ENCODE data around the gene PTPRB.

PTPRB gene

GRCh38 chr12:70577283-70577634, 60.0 kb downstream of the PTPRB start:
- Histone ChIP-seq H3K4me1 (ENCODE audit: control insufficient read depth, low read length) (peaks cover 33% of the 10 kb centered on the region), H3K9me3 (ENCODE audit: control insufficient read depth, insufficient read depth, low read length) (no peaks in the 10 kb centered on the region), H3K36me3 (ENCODE audit: control insufficient read depth, low read length) (no peaks in the 10 kb centered on the region), H3K79me2 (ENCODE audit: control insufficient read depth, low read length) (no peaks in the 10 kb centered on the region), H3K27ac (ENCODE audit: low read depth, low read length) (no peak overlapping the region), H3K4me3 (ENCODE audit: low read length) (no peak overlapping the region), H3K9me2 (replicated peaks; ENCODE audit: control insufficient read depth, low read length) (no peaks in the 10 kb centered on the region), H3K4me2 (ENCODE audit: low read length) (no peak overlapping the region), H3F3A (ENCODE audit: control insufficient read depth, insufficient read depth) (no peaks in the 10 kb centered on the region), H3K27me3 (ENCODE audit: control insufficient read depth, low read length) (no peaks in the 10 kb centered on the region), H4K20me1 (ENCODE audit: control insufficient read depth, insufficient read depth, low read depth, low read length) (no peaks in the 10 kb centered on the region)
- no peak for TF ChIP-seq CTCF (IDR thresholded peaks at IDR 0.05; ENCODE audit: low read depth, low read length, poor library complexity, severe bottlenecking)
- TF ChIP-seq EZH2phosphoT487 (IDR thresholded peaks at IDR 0.05; ENCODE audit: borderline replicate concordance, low read length): no peak

GRCh38 chr12:70576341-70577282, 60.6 kb downstream of the PTPRB start:
- no peak overlapping the region for H3K27ac ChIP-seq (ENCODE audit: low read depth, low read length)
- H4K20me1 ChIP-seq (ENCODE audit: control insufficient read depth, insufficient read depth, low read depth, low read length): no peaks in the 10 kb centered on the region
- H3F3A ChIP-seq (ENCODE audit: control insufficient read depth, insufficient read depth): no peaks in the 10 kb centered on the region
- no peaks in the 10 kb centered on the region for H3K27me3 ChIP-seq (ENCODE audit: control insufficient read depth, low read length)
- H3K4me1 ChIP-seq (ENCODE audit: control insufficient read depth, low read length): peaks cover 33% of the 10 kb centered on the region
- H3K9me2 ChIP-seq (replicated peaks; ENCODE audit: control insufficient read depth, low read length): no peaks in the 10 kb centered on the region
- no peak overlapping the region for H3K4me3 ChIP-seq (ENCODE audit: low read length)
- H3K9me3 ChIP-seq (ENCODE audit: control insufficient read depth, insufficient read depth, low read length): no peaks in the 10 kb centered on the region
- TF ChIP-seq EZH2phosphoT487 (IDR thresholded peaks at IDR 0.05; ENCODE audit: borderline replicate concordance, low read length): no peak
- TF ChIP-seq CTCF (IDR thresholded peaks at IDR 0.05; ENCODE audit: low read depth, low read length, poor library complexity, severe bottlenecking): peak; percentile 79
- H3K36me3 ChIP-seq (ENCODE audit: control insufficient read depth, low read length): no peaks in the 10 kb centered on the region
- peak overlapping the region; percentile 28 for H3K4me2 ChIP-seq (ENCODE audit: low read length)
- no peaks in the 10 kb centered on the region for H3K79me2 ChIP-seq (ENCODE audit: control insufficient read depth, low read length)

- Histone ChIP-seq H4K20me1 (ENCODE audit: control insufficient read depth, insufficient read depth, low read depth, low read length) (no peaks in the 10 kb centered on the region), H3K4me3 (ENCODE audit: low read length) (no peak overlapping the region), H3K27me3 (ENCODE audit: control insufficient read depth, low read length) (no peaks in the 10 kb centered on the region), H3K9me3 (ENCODE audit: control insufficient read depth, insufficient read depth, low read length) (no peaks in the 10 kb centered on the region), H3K9me2 (replicated peaks; ENCODE audit: control insufficient read depth, low read length) (no peaks in the 10 kb centered on the region), H3K27ac (ENCODE audit: low read depth, low read length) (no peak overlapping the region), H3K79me2 (ENCODE audit: control insufficient read depth, low read length) (no peaks in the 10 kb centered on the region), H3K36me3 (ENCODE audit: control insufficient read depth, low read length) (no peaks in the 10 kb centered on the region), H3K4me2 (ENCODE audit: low read length) (no peak overlapping the region), H3K4me1 (ENCODE audit: control insufficient read depth, low read length) (peaks cover 20% of the 10 kb centered on the region), H3F3A (ENCODE audit: control insufficient read depth, insufficient read depth) (no peaks in the 10 kb centered on the region)
- TF ChIP-seq EZH2phosphoT487 (IDR thresholded peaks at IDR 0.05; ENCODE audit: borderline replicate concordance, low read length) (no peak), CTCF (IDR thresholded peaks at IDR 0.05; ENCODE audit: low read depth, low read length, poor library complexity, severe bottlenecking) (no peak)
Measured at GRCh38 chr12:70571705-70572268, 65.4 kb downstream of the PTPRB start.

Measured in DOHH2 (cell line).